CD14-positive monocyte (primary cell): Measurements from ENCODE around the gene GPR55. TPM values are rescaled to one million over a fixed set of nuclear protein-coding genes. Genes with fewer than 3 reads are reported as not detected.

Experiments used
- DNase-seq, 3 donors: peaks; one replicate each; pipeline ENCODE4 v3.0.0-alpha.2; 2011 to 2022
- H2AFZ ChIP-seq: 2 replicates; pipeline ENCODE4 v1.6.0; 2012; ENCODE audit warnings: mild to moderate bottlenecking, low read depth, low read length, inconsistent platforms; ENCODE audit not compliant: insufficient read depth, poor library complexity, severe bottlenecking
- H3K27ac ChIP-seq, 2 donors: 1 replicate in 1 of 2; 2 replicates in 1 of 2; pipeline ENCODE4 v1.5.1; 2012 to 2013; ENCODE audit warnings: low read length in 2 of 2, control low read depth in 1 of 2, inconsistent platforms in 1 of 2, low read depth in 1 of 2, mild to moderate bottlenecking in 1 of 2
- H3K27me3 ChIP-seq, 2 donors: one replicate each; pipeline versions ENCODE4 v1.6.0 to v1.6.1; 2011 to 2013; ENCODE audit warnings: low read length in 2 of 2; ENCODE audit not compliant: control insufficient read depth in 2 of 2, insufficient read depth in 2 of 2
- H3K36me3 ChIP-seq, 2 donors: replicated peaks in 1 of 2; 1 replicate in 1 of 2; 2 replicates in 1 of 2; pipeline versions ENCODE4 v1.5.1 to v1.6.1; 2012 to 2013; ENCODE audit warnings: low read length in 2 of 2, control low read depth in 1 of 2, inconsistent platforms in 1 of 2, mild to moderate bottlenecking in 1 of 2; ENCODE audit not compliant: insufficient read depth in 2 of 2, control insufficient read depth in 1 of 2
- H3K4me1 ChIP-seq, 2 donors: 1 replicate in 1 of 2; 2 replicates in 1 of 2; pipeline versions ENCODE4 v1.5.1 to v1.6.1; 2012 to 2013; ENCODE audit warnings: low read length in 2 of 2, control low read depth in 1 of 2, inconsistent platforms in 1 of 2, mild to moderate bottlenecking in 1 of 2, moderate library complexity in 1 of 2; ENCODE audit not compliant: insufficient read depth in 2 of 2, control insufficient read depth in 1 of 2
- H3K4me2 ChIP-seq: replicated peaks from 2 replicates; pipeline ENCODE3; 2012; ENCODE audit warnings: low read length, moderate library complexity, mild to moderate bottlenecking; ENCODE audit not compliant: poor library complexity, severe bottlenecking; ENCODE audit errors: extremely low read depth
- H3K4me3 ChIP-seq, 3 experiments: fragments of 200-600 bp in 1 of 3; sonication (generic) in 1 of 3; replicated peaks in 1 of 3; 1 replicate in 2 of 3; 2 replicates in 1 of 3; pipeline ENCODE4 v1.5.1; 2011 to 2013; ENCODE audit warnings: low read length in 3 of 3, mild to moderate bottlenecking in 3 of 3, control low read depth in 2 of 3, low read depth in 2 of 3, inconsistent platforms in 1 of 3, moderate library complexity in 1 of 3
- H3K79me2 ChIP-seq: 2 replicates; pipeline ENCODE4 v1.6.0; 2012; ENCODE audit warnings: mild to moderate bottlenecking, control low read depth, inconsistent platforms, low read length, moderate library complexity; ENCODE audit not compliant: insufficient read depth
- H3K9ac ChIP-seq: 2 replicates; pipeline ENCODE4 v1.6.0; 2017; ENCODE audit warnings: low read length, mild to moderate bottlenecking; ENCODE audit not compliant: insufficient read depth, poor library complexity, severe bottlenecking
- H3K9me3 ChIP-seq, 2 donors: replicated peaks in 1 of 2; 1 replicate in 1 of 2; 2 replicates in 1 of 2; pipeline versions ENCODE4 v1.5.1 to v1.6.1; 2012 to 2013; ENCODE audit warnings: low read length in 2 of 2, control low read depth in 1 of 2; ENCODE audit not compliant: control insufficient read depth in 1 of 2, insufficient read depth in 1 of 2
- H4K20me1 ChIP-seq: 2 replicates; pipeline ENCODE4 v1.6.0; 2012; ENCODE audit warnings: mild to moderate bottlenecking, low read length, control low read depth, moderate library complexity; ENCODE audit not compliant: insufficient read depth
- H3K27ac Mint-ChIP-seq, 7 donors: one replicate each; pipeline ENCODE4 v1.8.0; 2020; ENCODE audit warnings: mild to moderate bottlenecking in 7 of 7, mixed read lengths in 7 of 7, moderate library complexity in 6 of 7, inconsistent platforms in 2 of 7
- H3K27me3 Mint-ChIP-seq, 3 donors: one replicate each; pipeline ENCODE4 v1.8.0; 2021 to 2022; ENCODE audit warnings: low read depth in 3 of 3, mild to moderate bottlenecking in 3 of 3, mixed read lengths in 3 of 3, moderate library complexity in 3 of 3, inconsistent platforms in 1 of 3
- H3K36me3 Mint-ChIP-seq, 2 donors: one replicate each; pipeline ENCODE4 v1.8.0; 2020; ENCODE audit warnings: mixed read lengths in 2 of 2, inconsistent platforms in 1 of 2, mild to moderate bottlenecking in 1 of 2
- H3K4me1 Mint-ChIP-seq: one replicate; pipeline ENCODE4 v1.8.0; 2020; ENCODE audit warnings: mild to moderate bottlenecking, mixed read lengths
- H3K4me3 Mint-ChIP-seq, 2 donors: one replicate each; pipeline ENCODE4 v1.8.0; 2020; ENCODE audit warnings: mild to moderate bottlenecking in 2 of 2, mixed read lengths in 2 of 2, moderate library complexity in 1 of 2
- H3K9me3 Mint-ChIP-seq, 7 donors: one replicate each; pipeline ENCODE4 v1.8.0; 2020 to 2022; ENCODE audit warnings: mixed read lengths in 7 of 7, mild to moderate bottlenecking in 6 of 7, moderate library complexity in 6 of 7, inconsistent platforms in 2 of 7
- CTCF ChIP-seq: fragments of 200-600 bp; IDR thresholded peaks from one replicate; pipeline ENCODE4 v1.8.0; 2022; ENCODE audit warnings: antibody characterized with exemption, mild to moderate bottlenecking
- WGBS: methylation state at CpG from one replicate; pipeline ENCODE4 v1.1.5; 2013; ENCODE audit warnings: missing lambda C conversion rate; ENCODE audit not compliant: insufficient coverage; 5-methylcytosine and 5-hydroxymethylcytosine counted together
- intact Hi-C, 2 donors: fragments of 100-400 bp; cut with micrococcal nuclease; formaldehyde crosslinking; loops; one replicate each; pipeline versions ENCODE4 v1.15.0 to v1.15.1; 2023
- polyA plus RNA-seq, 3 donors: library from polyadenylated mRNA; depleted of rRNA in 1 of 3; unstranded in 2 of 3; stranded (reverse) in 1 of 3; fragments of 300-500 nt in 2 of 3; fragments of >200 nt in 1 of 3; fragmentation: Illumina TruSeq in 2 of 3; gene quantifications; 1 replicate in 2 of 3; 2 replicates in 1 of 3; pipeline ENCODE4 v1.2.3, GENCODE V29; 2012 to 2021

GPR55 gene
- polyA plus RNA-seq, 3 donors, result 0.11 to 0.12 TPM; not detected in 1

GRCh38 chr2:230931556-230932231, 6.7 kb upstream of the GPR55 start:
- Mint-ChIP-seq H3K4me1 (peaks cover 33% of the 10 kb centered on the region), H3K36me3 (no peaks in the 10 kb centered on the region), H3K27ac (peak overlapping the region in 2 of 7 donors; percentile 68), H3K4me3 (no peak overlapping the region), H3K9me3 (peaks cover 9 to 20% (median 16%) of the 10 kb centered on the region in 7 donors), H3K27me3 (peaks cover 0 to 8% (median 1%) of the 10 kb centered on the region in 3 donors)
- intact Hi-C loops, result no loop called here
- DNase-seq, result no peak
- H3K9me3 ChIP-seq, result peaks cover 15 to 18% of the 10 kb centered on the region in 2 donors
- no peak overlapping the region for H3K9ac ChIP-seq
- no peak for TF ChIP-seq CTCF
- H3K4me3 ChIP-seq, result no peak overlapping the region
- no peak overlapping the region for H2AFZ ChIP-seq
- peaks cover 22 to 23% of the 10 kb centered on the region in 2 donors for H3K4me1 ChIP-seq
- no peaks in the 10 kb centered on the region for H3K27me3 ChIP-seq
- no peak overlapping the region for H3K27ac ChIP-seq
- H3K79me2 ChIP-seq, result no peaks in the 10 kb centered on the region
- H4K20me1 ChIP-seq, result no peaks in the 10 kb centered on the region
- no peaks in the 10 kb centered on the region for H3K36me3 ChIP-seq
- WGBS, result 77% methylated on average over 14 of the region's 22 CpGs
- no peak overlapping the region for H3K4me2 ChIP-seq

- H3K4me2 ChIP-seq, result no peak overlapping the region
- H3K79me2 ChIP-seq, result no peaks in the 10 kb centered on the region
- no peak overlapping the region for H3K4me3 ChIP-seq
- Mint-ChIP-seq H3K27ac (no peak overlapping the region), H3K4me1 (peaks cover 33% of the 10 kb centered on the region), H3K36me3 (no peaks in the 10 kb centered on the region), H3K4me3 (no peak overlapping the region), H3K27me3 (peaks cover 0 to 8% (median 1%) of the 10 kb centered on the region in 3 donors), H3K9me3 (peaks cover 8 to 14% (median 10%) of the 10 kb centered on the region in 7 donors)
- H3K4me1 ChIP-seq, result peaks cover 22 to 23% of the 10 kb centered on the region in 2 donors
- H4K20me1 ChIP-seq, result no peaks in the 10 kb centered on the region
- no peaks in the 10 kb centered on the region for H3K36me3 ChIP-seq
- 91% methylated on average over 7 of the region's 10 CpGs for WGBS
- intact Hi-C loops, result no loop called here
- H3K27me3 ChIP-seq, result no peaks in the 10 kb centered on the region
- H3K9me3 ChIP-seq, result peaks cover 9 to 13% of the 10 kb centered on the region in 2 donors
- no peak for TF ChIP-seq CTCF
- no peak for DNase-seq
- no peak overlapping the region for H3K27ac ChIP-seq
- no peak overlapping the region for H3K9ac ChIP-seq
- H2AFZ ChIP-seq, result no peak overlapping the region
Measured at GRCh38 chr2:230930928-230931555, 6.0 kb upstream of the GPR55 start.
